HG02642 (cell line): Measurements from ENCODE around the gene SPATA13.

Source experiments
- ATAC-seq: cut with Tn5 transposase; IDR thresholded peaks from one replicate; pipeline ENCODE4 v1.9.1; 2021; ENCODE audit warnings: mild to moderate bottlenecking; ENCODE audit not compliant: unreplicated experiment, poor library complexity

SPATA13 gene

GRCh38 chr13:24218338-24218737, 57.8 kb downstream of the SPATA13 start:
- ATAC-seq: no peak

GRCh38 chr13:24218977-24219376, 58.5 kb downstream of the SPATA13 start:
- no peak for ATAC-seq

GRCh38 chr13:24220086-24220703, 59.7 kb downstream of the SPATA13 start:
- ATAC-seq: peak; percentile 42

- ATAC-seq: no peak
Observed at GRCh38 chr13:24221007-24221406, 60.5 kb downstream of the SPATA13 start.

GRCh38 chr13:24222756-24223155, 62.2 kb downstream of the SPATA13 start:
- ATAC-seq: no peak

GRCh38 chr13:24223341-24224231, 63.1 kb downstream of the SPATA13 start:
- ATAC-seq: peak; percentile 43

GRCh38 chr13:24224232-24224680, 63.7 kb downstream of the SPATA13 start:
- ATAC-seq: no peak

GRCh38 chr13:24225062-24225461, 64.5 kb downstream of the SPATA13 start:
- no peak for ATAC-seq

- ATAC-seq: no peak
Observed at GRCh38 chr13:24225930-24226329, 65.4 kb downstream of the SPATA13 start.

- no peak for ATAC-seq
Observed at GRCh38 chr13:24226762-24227161, 66.2 kb downstream of the SPATA13 start.

- no peak for ATAC-seq
Observed at GRCh38 chr13:24228852-24229458, 68.4 kb downstream of the SPATA13 start.

GRCh38 chr13:24230428-24231072, 70.0 kb downstream of the SPATA13 start:
- no peak for ATAC-seq

GRCh38 chr13:24231377-24231776, 70.9 kb downstream of the SPATA13 start:
- ATAC-seq: no peak

GRCh38 chr13:24232037-24232436, 71.5 kb downstream of the SPATA13 start:
- ATAC-seq: no peak

GRCh38 chr13:24232474-24232873, 72.0 kb downstream of the SPATA13 start:
- no peak for ATAC-seq

- no peak for ATAC-seq
Observed at GRCh38 chr13:24233351-24233901, 72.9 kb downstream of the SPATA13 start.

- ATAC-seq: no peak
Observed at GRCh38 chr13:24234200-24234915, 73.8 kb downstream of the SPATA13 start.

GRCh38 chr13:24237356-24237755, 76.8 kb downstream of the SPATA13 start:
- no peak for ATAC-seq

GRCh38 chr13:24241336-24241735, 80.8 kb downstream of the SPATA13 start:
- ATAC-seq: no peak

GRCh38 chr13:24242100-24242499, 81.6 kb downstream of the SPATA13 start:
- ATAC-seq: no peak
